Suprapubic skin (tissue), 4 donors: Measurements from ENCODE around the gene CES4A. TPM values are rescaled to one million over a fixed set of nuclear protein-coding genes. Genes with fewer than 3 reads are reported as not detected.

Experiments used
- DNase-seq, 2 donors: peaks; one replicate each; pipeline ENCODE4 v3.0.0-alpha.2; 2019; ENCODE audit warnings: low spot score in 2 of 2
- H3K27ac ChIP-seq: fragments of 200-600 bp; sonication (generic); one replicate; pipeline ENCODE4 v1.5.1; 2019
- H3K27me3 ChIP-seq: fragments of 200-600 bp; sonication (generic); one replicate; pipeline ENCODE4 v1.5.1; 2019
- H3K36me3 ChIP-seq: fragments of 200-600 bp; sonication (generic); one replicate; pipeline ENCODE4 v1.5.1; 2019
- H3K4me1 ChIP-seq: fragments of 200-600 bp; sonication (generic); one replicate; pipeline ENCODE4 v1.5.1; 2019
- H3K4me3 ChIP-seq: fragments of 200-600 bp; sonication (generic); one replicate; pipeline ENCODE4 v1.5.1; 2019; ENCODE audit warnings: mild to moderate bottlenecking
- H3K9me3 ChIP-seq: fragments of 200-600 bp; sonication (generic); one replicate; pipeline ENCODE4 v1.5.1; 2019
- EP300 ChIP-seq: sonication (generic); formaldehyde crosslinking; IDR thresholded peaks from one replicate; pipeline ENCODE4 v1.6.1; 2017; ENCODE audit warnings: antibody characterized with exemption
- POLR2A ChIP-seq, 2 donors: fragments of 450-650 bp; IDR thresholded peaks; one replicate each; pipeline ENCODE4 v1.6.1; 2017; ENCODE audit warnings: antibody characterized with exemption in 2 of 2, mild to moderate bottlenecking in 2 of 2, moderate library complexity in 2 of 2
- POLR2AphosphoS5 ChIP-seq, 3 donors: sonication (generic); formaldehyde crosslinking; IDR thresholded peaks; one replicate each; pipeline ENCODE4 v1.6.1; 2017; ENCODE audit warnings: antibody characterized with exemption in 3 of 3
- WGBS: methylation state at CpG from one replicate; pipeline ENCODE4 v1.1.5; 2018; 5-methylcytosine and 5-hydroxymethylcytosine counted together
- total RNA-seq, 4 donors: library from RNA; depleted of rRNA; stranded (reverse); fragments of >200 nt; gene quantifications; one replicate each; pipeline ENCODE4 v1.1.0, GENCODE V29; 2016
- TF ChIP-seq, protein P1 (sequence below), 2 donors: fragments of 200-600 bp in 1 of 2; fragments of 450-650 bp in 1 of 2; sonication (generic) in 1 of 2; IDR thresholded peaks; one replicate each; pipeline ENCODE4 v1.5.1; 2016 to 2019; ENCODE audit warnings: antibody characterized with exemption in 2 of 2, mild to moderate bottlenecking in 1 of 2, moderate library complexity in 1 of 2

Gene CES4A
- total RNA-seq, 4 donors from 2014 or later = 47.2 to 148 (median 99.9) TPM

DNA sequence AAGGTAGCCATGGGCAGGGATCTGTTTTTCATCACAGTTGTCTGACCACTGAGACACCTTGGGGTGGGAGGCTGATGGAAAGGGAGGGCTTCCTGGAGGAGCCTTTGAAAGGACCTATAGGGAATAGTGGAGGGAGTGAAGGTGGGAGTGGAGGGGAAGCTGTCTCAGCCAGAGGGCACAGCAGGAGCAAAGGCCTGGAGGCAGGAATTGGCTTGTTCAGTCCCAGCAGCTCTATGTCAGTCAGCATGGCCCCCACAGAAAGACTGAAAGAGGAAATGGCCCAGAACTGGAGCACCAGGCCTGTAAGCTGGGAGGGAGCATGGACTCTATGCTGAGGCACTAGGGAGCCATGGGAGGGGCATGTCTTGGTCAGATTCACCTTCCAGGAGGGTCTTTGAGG, 27.8 kb downstream of the CES4A start:
- TF ChIP-seq EP300 (no peak), POLR2AphosphoS5 (IDR thresholded peaks at IDR 0.05) (no peak), POLR2A (IDR thresholded peaks at IDR 0.05) (no peak)
- TF ChIP-seq, protein P1, sequence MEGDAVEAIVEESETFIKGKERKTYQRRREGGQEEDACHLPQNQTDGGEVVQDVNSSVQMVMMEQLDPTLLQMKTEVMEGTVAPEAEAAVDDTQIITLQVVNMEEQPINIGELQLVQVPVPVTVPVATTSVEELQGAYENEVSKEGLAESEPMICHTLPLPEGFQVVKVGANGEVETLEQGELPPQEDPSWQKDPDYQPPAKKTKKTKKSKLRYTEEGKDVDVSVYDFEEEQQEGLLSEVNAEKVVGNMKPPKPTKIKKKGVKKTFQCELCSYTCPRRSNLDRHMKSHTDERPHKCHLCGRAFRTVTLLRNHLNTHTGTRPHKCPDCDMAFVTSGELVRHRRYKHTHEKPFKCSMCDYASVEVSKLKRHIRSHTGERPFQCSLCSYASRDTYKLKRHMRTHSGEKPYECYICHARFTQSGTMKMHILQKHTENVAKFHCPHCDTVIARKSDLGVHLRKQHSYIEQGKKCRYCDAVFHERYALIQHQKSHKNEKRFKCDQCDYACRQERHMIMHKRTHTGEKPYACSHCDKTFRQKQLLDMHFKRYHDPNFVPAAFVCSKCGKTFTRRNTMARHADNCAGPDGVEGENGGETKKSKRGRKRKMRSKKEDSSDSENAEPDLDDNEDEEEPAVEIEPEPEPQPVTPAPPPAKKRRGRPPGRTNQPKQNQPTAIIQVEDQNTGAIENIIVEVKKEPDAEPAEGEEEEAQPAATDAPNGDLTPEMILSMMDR (IDR thresholded peaks at IDR 0.05) = no peak
- H3K27ac ChIP-seq = no peak overlapping the region
- DNase-seq = peak; percentile 44 to 47
- H3K4me3 ChIP-seq = no peak overlapping the region
- no peaks in the 10 kb centered on the region for H3K27me3 ChIP-seq
- no peaks in the 10 kb centered on the region for H3K36me3 ChIP-seq
- H3K9me3 ChIP-seq = no peaks in the 10 kb centered on the region
- peaks cover 19% of the 10 kb centered on the region for H3K4me1 ChIP-seq

GRCh38 chr16:67016681-67017420, 28.5 kb downstream of the CES4A start:
- Histone ChIP-seq H3K36me3 (no peaks in the 10 kb centered on the region), H3K4me3 (no peak overlapping the region), H3K27ac (no peak overlapping the region), H3K4me1 (peaks cover 19% of the 10 kb centered on the region), H3K27me3 (no peaks in the 10 kb centered on the region), H3K9me3 (no peaks in the 10 kb centered on the region)
- TF ChIP-seq EP300 = no peak
- no peak for TF ChIP-seq POLR2A (IDR thresholded peaks at IDR 0.05)
- TF ChIP-seq, protein P1 (IDR thresholded peaks at IDR 0.05) = no peak
- TF ChIP-seq POLR2AphosphoS5 (IDR thresholded peaks at IDR 0.05) = no peak
- WGBS = 60% methylated on average over 5 of the region's 5 CpGs
- DNase-seq = peak in 1 of 2 donors; percentile 72

- Histone ChIP-seq H3K4me1 (peaks cover 19% of the 10 kb centered on the region), H3K27me3 (no peaks in the 10 kb centered on the region), H3K27ac (no peak overlapping the region), H3K36me3 (no peaks in the 10 kb centered on the region), H3K4me3 (no peak overlapping the region), H3K9me3 (no peaks in the 10 kb centered on the region)
- WGBS = 80% methylated on average over 4 of the region's 4 CpGs
- DNase-seq = no peak
- TF ChIP-seq EP300 (no peak), POLR2AphosphoS5 (IDR thresholded peaks at IDR 0.05) (no peak), POLR2A (IDR thresholded peaks at IDR 0.05) (no peak)
- TF ChIP-seq, protein P1 (IDR thresholded peaks at IDR 0.05) = no peak
These were observed 29.0 kb downstream of the CES4A start for GRCh38 chr16:67017421-67017750.

DNA sequence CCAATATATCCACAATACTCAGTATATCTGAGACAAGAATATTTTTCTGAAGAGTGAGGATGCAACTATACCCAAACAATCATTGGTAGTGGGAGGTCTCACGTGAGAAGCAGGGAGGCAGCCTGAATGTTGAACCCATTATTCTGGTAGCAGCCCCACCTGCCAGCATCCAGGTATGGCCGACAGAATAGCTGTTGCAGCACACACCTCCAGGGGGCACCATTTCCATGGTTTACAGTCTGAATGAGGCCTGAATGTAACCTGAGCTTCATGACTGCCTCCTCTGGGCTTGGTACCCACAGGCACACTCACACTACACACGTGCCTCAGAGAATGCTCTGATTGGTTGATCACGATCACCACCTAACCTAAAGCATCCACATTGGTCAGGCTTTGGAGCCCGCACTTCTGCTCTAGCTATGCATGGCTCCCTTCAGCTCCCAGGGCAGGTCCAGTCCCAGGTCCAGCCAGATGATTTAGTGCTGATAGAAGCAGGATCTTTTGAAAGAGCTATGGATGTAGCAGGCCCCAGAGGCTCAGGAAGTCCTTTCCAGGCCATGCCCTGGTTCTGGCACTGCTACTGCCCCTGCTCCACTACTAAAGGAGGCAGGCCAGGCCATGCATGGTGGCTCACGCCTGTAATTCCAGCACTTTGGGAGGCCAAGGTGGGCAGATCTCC, 29.6 kb downstream of the CES4A start:
- H3K9me3 ChIP-seq = no peaks in the 10 kb centered on the region
- H3K4me3 ChIP-seq = no peak overlapping the region
- no peak overlapping the region for H3K27ac ChIP-seq
- no peaks in the 10 kb centered on the region for H3K36me3 ChIP-seq
- TF ChIP-seq EP300 (no peak), POLR2AphosphoS5 (IDR thresholded peaks at IDR 0.05) (no peak), POLR2A (IDR thresholded peaks at IDR 0.05) (no peak)
- TF ChIP-seq, protein P1 (IDR thresholded peaks at IDR 0.05) = peak; percentile 39 to 52
- H3K4me1 ChIP-seq = peaks cover 19% of the 10 kb centered on the region
- peak; percentile 41 to 80 for DNase-seq
- H3K27me3 ChIP-seq = no peaks in the 10 kb centered on the region
- WGBS = 41% methylated on average over 2 of the region's 6 CpGs

- no peak for DNase-seq
- WGBS = 87% methylated on average over 8 of the region's 8 CpGs
These were observed 30.8 kb downstream of the CES4A start for GRCh38 chr16:67019171-67019570.

More at GRCh38 chr16:67019171-67019570, 30.8 kb downstream of the CES4A start:
- TF ChIP-seq POLR2AphosphoS5 (IDR thresholded peaks at IDR 0.05) (no peak), EP300 (no peak), POLR2A (IDR thresholded peaks at IDR 0.05) (no peak)
- TF ChIP-seq, protein P1 (IDR thresholded peaks at IDR 0.05) = no peak
- Histone ChIP-seq H3K4me1 (peaks cover 8% of the 10 kb centered on the region), H3K36me3 (no peaks in the 10 kb centered on the region), H3K4me3 (no peak overlapping the region), H3K27me3 (no peaks in the 10 kb centered on the region), H3K27ac (no peak overlapping the region), H3K9me3 (no peaks in the 10 kb centered on the region)
